Measurements from ENCODE around the gene BCAN.
"Not testable (repeated sequence)": the region's sequence is repeated elsewhere in the genome, so short reads cannot be mapped to it uniquely, and the experiment has no call there.

The BCAN gene

GRCh38 chr1:156641761-156642264 lies at the start of gene BCAN:
Gene BCAN (plus strand): TSS chr1:156642117. CDS start chr1:156646055, 3,938 bp downstream.
- no peak for DNase-seq

- DNase-seq, result no peak
These were observed 49.6 kb upstream of the BCAN start for GRCh38 chr1:156592158-156592909.

GRCh38 chr1:156592910-156593660 lies 48.8 kb upstream of the BCAN start:
- no peak for DNase-seq

- DNase-seq, result no peak
These were observed 48.3 kb upstream of the BCAN start for GRCh38 chr1:156593661-156593989.

GRCh38 chr1:156594190-156594589 lies 47.7 kb upstream of the BCAN start:
- no peak for DNase-seq

GRCh38 chr1:156595016-156595415 lies 46.9 kb upstream of the BCAN start:
- no peak for DNase-seq

GRCh38 chr1:156596426-156596825 lies 45.5 kb upstream of the BCAN start:
- DNase-seq, result no peak

- DNase-seq, result no peak
These were observed 43.8 kb upstream of the BCAN start for GRCh38 chr1:156598125-156598524.

GRCh38 chr1:156598731-156599432 lies 43.0 kb upstream of the BCAN start:
- no peak for DNase-seq

- DNase-seq, result no peak
These were observed 42.1 kb upstream of the BCAN start for GRCh38 chr1:156599811-156600210.

GRCh38 chr1:156600733-156601121 lies 41.2 kb upstream of the BCAN start:
- DNase-seq, result no peak

- DNase-seq, result peak; percentile 73
These were observed 40.6 kb upstream of the BCAN start, which contains the start of gene GPATCH4 for GRCh38 chr1:156601122-156601830. Gene GPATCH4 (minus strand): TSS chr1:156601479.

GRCh38 chr1:156601892-156602291 lies 40.0 kb upstream of the BCAN start:
- DNase-seq, result no peak

- DNase-seq, result no peak
These were observed 39.3 kb upstream of the BCAN start for GRCh38 chr1:156602557-156602993.

- peak; percentile 49 for DNase-seq
These were observed 34.6 kb upstream of the BCAN start for GRCh38 chr1:156607344-156607743.

GRCh38 chr1:156608036-156608674 lies 33.8 kb upstream of the BCAN start:
- peak; percentile 72 for DNase-seq

- peak; percentile 46 for DNase-seq
These were observed 32.9 kb upstream of the BCAN start for GRCh38 chr1:156608981-156609380.

- DNase-seq, result not testable (repeated sequence)
These were observed 31.8 kb upstream of the BCAN start for GRCh38 chr1:156610072-156610471.

- no peak for DNase-seq
These were observed 29.3 kb upstream of the BCAN start for GRCh38 chr1:156612666-156613065.

GRCh38 chr1:156615946-156616345 lies 26.0 kb upstream of the BCAN start:
- DNase-seq, result no peak

GRCh38 chr1:156616463-156616862 lies 25.5 kb upstream of the BCAN start:
- DNase-seq, result no peak

Measured in CD4-positive, alpha-beta T cell treated with Interferon gamma for 1 hour (primary cell).